Measurements from ENCODE around the gene SENP8.

DNA sequence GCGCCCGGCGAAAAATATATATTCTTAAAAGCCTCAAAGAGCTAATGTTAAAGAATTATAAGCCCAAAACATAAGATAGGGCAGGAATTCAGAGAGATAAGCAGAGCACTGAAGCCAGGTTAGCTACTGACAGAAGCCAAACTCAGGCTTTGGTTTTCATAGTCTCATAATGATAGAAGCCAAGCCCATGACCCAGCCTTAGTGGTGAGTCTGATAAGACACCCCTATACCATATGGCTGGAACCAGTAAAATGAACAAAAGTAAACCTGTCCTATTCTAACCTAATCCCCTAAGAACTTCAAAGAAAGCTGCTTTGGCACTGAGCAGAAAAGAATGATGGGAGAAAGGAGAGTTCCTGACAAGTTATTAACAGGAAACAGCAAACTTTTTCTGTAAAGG is 26.2 kb upstream of the SENP8 start:
- TF ChIP-seq EZH2 (IDR thresholded peaks at IDR 0.05; ENCODE audit: borderline replicate concordance): no peak
- TF ChIP-seq, protein P1, sequence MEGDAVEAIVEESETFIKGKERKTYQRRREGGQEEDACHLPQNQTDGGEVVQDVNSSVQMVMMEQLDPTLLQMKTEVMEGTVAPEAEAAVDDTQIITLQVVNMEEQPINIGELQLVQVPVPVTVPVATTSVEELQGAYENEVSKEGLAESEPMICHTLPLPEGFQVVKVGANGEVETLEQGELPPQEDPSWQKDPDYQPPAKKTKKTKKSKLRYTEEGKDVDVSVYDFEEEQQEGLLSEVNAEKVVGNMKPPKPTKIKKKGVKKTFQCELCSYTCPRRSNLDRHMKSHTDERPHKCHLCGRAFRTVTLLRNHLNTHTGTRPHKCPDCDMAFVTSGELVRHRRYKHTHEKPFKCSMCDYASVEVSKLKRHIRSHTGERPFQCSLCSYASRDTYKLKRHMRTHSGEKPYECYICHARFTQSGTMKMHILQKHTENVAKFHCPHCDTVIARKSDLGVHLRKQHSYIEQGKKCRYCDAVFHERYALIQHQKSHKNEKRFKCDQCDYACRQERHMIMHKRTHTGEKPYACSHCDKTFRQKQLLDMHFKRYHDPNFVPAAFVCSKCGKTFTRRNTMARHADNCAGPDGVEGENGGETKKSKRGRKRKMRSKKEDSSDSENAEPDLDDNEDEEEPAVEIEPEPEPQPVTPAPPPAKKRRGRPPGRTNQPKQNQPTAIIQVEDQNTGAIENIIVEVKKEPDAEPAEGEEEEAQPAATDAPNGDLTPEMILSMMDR (IDR thresholded peaks at IDR 0.05; ENCODE audit: poor library complexity): no peak

All from hepatocyte (in vitro differentiated cells).